Mesenchymal stem cell (in vitro differentiated cells and primary cell): Measurements from ENCODE around the gene ZSWIM8.

Experiments
- DNase-seq: peaks from one replicate; pipeline ENCODE4 v3.0.0-alpha.2; 2013
- H2AFZ ChIP-seq: one replicate; pipeline ENCODE4 v1.6.1; 2013; ENCODE audit warnings: low read depth, mild to moderate bottlenecking, control low read depth, inconsistent platforms, low read length, moderate library complexity
- H2AK5ac ChIP-seq: 2 replicates; pipeline ENCODE4 v1.6.1; 2013; ENCODE audit warnings: low read length, moderate library complexity, mild to moderate bottlenecking, inconsistent platforms; ENCODE audit not compliant: severe bottlenecking
- H2BK120ac ChIP-seq: one replicate; pipeline ENCODE4 v1.6.1; 2013; ENCODE audit warnings: low read depth, mild to moderate bottlenecking, inconsistent platforms, low read length, moderate library complexity
- H2BK12ac ChIP-seq, 2 experiments: one replicate each; pipeline ENCODE4 v1.6.1; 2013; ENCODE audit warnings: inconsistent platforms in 2 of 2, low read length in 2 of 2, mild to moderate bottlenecking in 2 of 2, moderate library complexity in 2 of 2, control low read depth in 1 of 2
- H2BK15ac ChIP-seq: one replicate; pipeline ENCODE4 v1.6.1; 2013; ENCODE audit warnings: mild to moderate bottlenecking, low read depth, inconsistent platforms; ENCODE audit not compliant: poor library complexity, severe bottlenecking
- H2BK5ac ChIP-seq: 2 replicates; pipeline ENCODE4 v1.6.1; 2013; ENCODE audit warnings: low read depth, mild to moderate bottlenecking, low read length, control low read depth, inconsistent platforms; ENCODE audit not compliant: poor library complexity, severe bottlenecking
- H3K14ac ChIP-seq, 2 experiments: one replicate each; pipeline ENCODE4 v1.6.1; 2013; ENCODE audit warnings: inconsistent platforms in 2 of 2, low read length in 2 of 2, control low read depth in 1 of 2, mild to moderate bottlenecking in 1 of 2, moderate library complexity in 1 of 2
- H3K18ac ChIP-seq, 2 experiments: one replicate each; pipeline ENCODE4 v1.6.1; 2013; ENCODE audit warnings: inconsistent platforms in 2 of 2, low read length in 2 of 2, control low read depth in 1 of 2, low read depth in 1 of 2, mild to moderate bottlenecking in 1 of 2
- H3K23ac ChIP-seq, 2 experiments: one replicate each; pipeline ENCODE4 v1.6.1; 2013; ENCODE audit warnings: inconsistent platforms in 2 of 2, low read length in 2 of 2, mild to moderate bottlenecking in 2 of 2, moderate library complexity in 2 of 2, control low read depth in 1 of 2
- H3K27ac ChIP-seq: 2 replicates; pipeline ENCODE4 v1.5.1; 2013; ENCODE audit warnings: mild to moderate bottlenecking, moderate library complexity, low read length, control low read depth, inconsistent platforms; ENCODE audit not compliant: poor library complexity, severe bottlenecking
- H3K27me3 ChIP-seq, 2 experiments: 2 replicates each; pipeline versions ENCODE4 v1.6.1 to v1.7.0; 2013; ENCODE audit warnings: low read length in 2 of 2, mild to moderate bottlenecking in 2 of 2, moderate library complexity in 2 of 2, control low read depth in 1 of 2, inconsistent platforms in 1 of 2; ENCODE audit not compliant: control insufficient read depth in 1 of 2, insufficient read depth in 1 of 2
- H3K36me3 ChIP-seq, 2 experiments: 2 replicates each; pipeline versions ENCODE4 v1.6.1 to v1.7.0; 2013; ENCODE audit warnings: low read length in 2 of 2, control low read depth in 1 of 2, inconsistent platforms in 1 of 2, low read depth in 1 of 2, mild to moderate bottlenecking in 1 of 2; ENCODE audit not compliant: insufficient read depth in 2 of 2, control insufficient read depth in 1 of 2
- H3K4ac ChIP-seq, 2 experiments: one replicate each; pipeline ENCODE4 v1.6.1; 2013; ENCODE audit warnings: inconsistent platforms in 2 of 2, low read length in 2 of 2, mild to moderate bottlenecking in 2 of 2, moderate library complexity in 2 of 2, control low read depth in 1 of 2, low read depth in 1 of 2
- H3K4me1 ChIP-seq: 2 replicates; pipeline ENCODE4 v1.6.1; 2013; ENCODE audit warnings: low read depth, low read length, control low read depth; ENCODE audit not compliant: control insufficient read depth, insufficient read depth
- H3K4me2 ChIP-seq: 2 replicates; pipeline ENCODE4 v1.6.1; 2013; ENCODE audit warnings: low read length, mild to moderate bottlenecking, inconsistent platforms; ENCODE audit not compliant: poor library complexity, severe bottlenecking
- H3K4me3 ChIP-seq, 2 experiments: 2 replicates each; pipeline versions ENCODE4 v1.5.1 to v1.7.0; 2013; ENCODE audit warnings: low read length in 2 of 2, mild to moderate bottlenecking in 2 of 2, control low read depth in 1 of 2, low read depth in 1 of 2; ENCODE audit not compliant: insufficient read depth in 1 of 2
- H3K79me1 ChIP-seq: replicated peaks from 2 replicates; pipeline ENCODE4 v1.6.1; 2013; ENCODE audit warnings: mild to moderate bottlenecking, control low read depth, low read length, inconsistent platforms; ENCODE audit not compliant: poor library complexity, severe bottlenecking
- H3K9ac ChIP-seq: 2 replicates; pipeline ENCODE4 v1.7.0; 2013; ENCODE audit warnings: mild to moderate bottlenecking, low read length, moderate library complexity
- H3K9me3 ChIP-seq: 2 replicates; pipeline ENCODE4 v1.7.0; 2013; ENCODE audit warnings: mild to moderate bottlenecking, low read length; ENCODE audit not compliant: control insufficient read depth
- H4K8ac ChIP-seq: one replicate; pipeline ENCODE4 v1.6.1; 2013; ENCODE audit warnings: inconsistent platforms, mild to moderate bottlenecking, low read length, moderate library complexity
- H4K91ac ChIP-seq: one replicate; pipeline ENCODE4 v1.6.1; 2013; ENCODE audit warnings: mild to moderate bottlenecking, low read length, inconsistent platforms
- whole genome bisulfite sequencing: methylation state at CpG from one replicate; pipeline ENCODE4 v1.1.7; 2013; ENCODE audit warnings: mixed read lengths; 5-methylcytosine and 5-hydroxymethylcytosine counted together

Gene ZSWIM8

GRCh38 chr10:73813333-73813732 is 27.9 kb downstream of the ZSWIM8 start:
- no peak for DNase-seq
- Histone ChIP-seq H2BK120ac (no peak overlapping the region), H3K27me3 (no peaks in the 10 kb centered on the region), H3K36me3 (peaks cover 42 to 50% of the 10 kb centered on the region in 2 experiments), H3K14ac (no peak overlapping the region), H3K4me3 (no peak overlapping the region), H2BK5ac (no peak overlapping the region), H2BK12ac (no peak overlapping the region), H3K27ac (no peak overlapping the region), H2AFZ (no peak overlapping the region), H4K91ac (no peak overlapping the region), H3K18ac (no peak overlapping the region), H2AK5ac (no peak overlapping the region), H3K4me2 (no peak overlapping the region), H4K8ac (no peak overlapping the region), H3K23ac (no peak overlapping the region), H3K9ac (no peak overlapping the region), H3K79me1 (peaks cover 11% of the 10 kb centered on the region), H3K9me3 (no peaks in the 10 kb centered on the region), H3K4ac (no peak overlapping the region), H2BK15ac (no peak overlapping the region), H3K4me1 (peaks cover 4% of the 10 kb centered on the region)
- WGBS = 97% methylated on average over 7 of the region's 7 CpGs

- WGBS = 95% methylated on average over 11 of the region's 13 CpGs
- H3K4me1 ChIP-seq = peaks cover 5% of the 10 kb centered on the region
These were observed 29.0 kb downstream of the ZSWIM8 start for GRCh38 chr10:73814276-73814895.

GRCh38 chr10:73814896-73815718 is 29.7 kb downstream of the ZSWIM8 start:
- peak overlapping the region; percentile 64 for H4K91ac ChIP-seq
- peaks cover 35 to 56% of the 10 kb centered on the region in 2 experiments for H3K36me3 ChIP-seq
- peak overlapping the region in 1 of 2 experiments; percentile 54 for H2BK12ac ChIP-seq
- 78% methylated on average over 15 of the region's 22 CpGs for WGBS
- H3K23ac ChIP-seq = no peak overlapping the region
- no peak overlapping the region for H3K27ac ChIP-seq
- H2AK5ac ChIP-seq = no peak overlapping the region
- H3K4ac ChIP-seq = no peak overlapping the region
- no peak overlapping the region for H3K4me3 ChIP-seq
- peaks cover 7% of the 10 kb centered on the region for H3K4me1 ChIP-seq
- H2BK120ac ChIP-seq = no peak overlapping the region
- H3K9me3 ChIP-seq = no peaks in the 10 kb centered on the region
- H3K14ac ChIP-seq = no peak overlapping the region
- peaks cover 7% of the 10 kb centered on the region for H3K79me1 ChIP-seq
- H3K4me2 ChIP-seq = no peak overlapping the region
- no peak overlapping the region for H2BK5ac ChIP-seq
- no peak for DNase-seq
- H2AFZ ChIP-seq = no peak overlapping the region
- peak overlapping the region; percentile 54 for H2BK15ac ChIP-seq
- no peak overlapping the region for H3K18ac ChIP-seq
- peak overlapping the region; percentile 29 for H4K8ac ChIP-seq
- peak overlapping the region; percentile 83 for H3K9ac ChIP-seq
- H3K27me3 ChIP-seq = no peaks in the 10 kb centered on the region

More at GRCh38 chr10:73814276-73814895, 29.0 kb downstream of the ZSWIM8 start:
- no peak overlapping the region for H3K4ac ChIP-seq
- H2BK15ac ChIP-seq = no peak overlapping the region
- H4K8ac ChIP-seq = no peak overlapping the region
- H4K91ac ChIP-seq = no peak overlapping the region
- no peaks in the 10 kb centered on the region for H3K27me3 ChIP-seq
- peak overlapping the region in 1 of 2 experiments; percentile 29 for H2BK12ac ChIP-seq
- peaks cover 11% of the 10 kb centered on the region for H3K79me1 ChIP-seq
- H3K4me3 ChIP-seq = no peak overlapping the region
- H2BK5ac ChIP-seq = no peak overlapping the region
- no peaks in the 10 kb centered on the region for H3K9me3 ChIP-seq
- no peak overlapping the region for H3K23ac ChIP-seq
- no peak overlapping the region for H3K14ac ChIP-seq
- H3K4me2 ChIP-seq = no peak overlapping the region
- no peak overlapping the region for H3K18ac ChIP-seq
- H3K27ac ChIP-seq = no peak overlapping the region
- no peak overlapping the region for H2AFZ ChIP-seq
- H3K36me3 ChIP-seq = peaks cover 40 to 49% of the 10 kb centered on the region in 2 experiments
- DNase-seq = no peak
- H2AK5ac ChIP-seq = no peak overlapping the region
- no peak overlapping the region for H2BK120ac ChIP-seq
- H3K9ac ChIP-seq = no peak overlapping the region

GRCh38 chr10:73815719-73816030 is 30.3 kb downstream of the ZSWIM8 start:
- H2AK5ac ChIP-seq = no peak overlapping the region
- no peak overlapping the region for H2BK15ac ChIP-seq
- H3K4me1 ChIP-seq = peaks cover 7% of the 10 kb centered on the region
- H3K18ac ChIP-seq = no peak overlapping the region
- H3K4ac ChIP-seq = no peak overlapping the region
- H3K9ac ChIP-seq = peak overlapping the region; percentile 83
- H3K9me3 ChIP-seq = no peaks in the 10 kb centered on the region
- no peak overlapping the region for H2BK120ac ChIP-seq
- H2BK12ac ChIP-seq = no peak overlapping the region
- H3K79me1 ChIP-seq = peaks cover 4% of the 10 kb centered on the region
- H3K27ac ChIP-seq = peak overlapping the region; percentile 34
- no peak overlapping the region for H3K23ac ChIP-seq
- H4K8ac ChIP-seq = no peak overlapping the region
- peaks cover 35 to 57% of the 10 kb centered on the region in 2 experiments for H3K36me3 ChIP-seq
- H2BK5ac ChIP-seq = no peak overlapping the region
- H2AFZ ChIP-seq = no peak overlapping the region
- peak overlapping the region in 1 of 2 experiments; percentile 32 for H3K4me3 ChIP-seq
- no peak overlapping the region for H4K91ac ChIP-seq
- DNase-seq = no peak
- no peak overlapping the region for H3K14ac ChIP-seq
- H3K4me2 ChIP-seq = no peak overlapping the region
- no peaks in the 10 kb centered on the region for H3K27me3 ChIP-seq
